B cell (primary cell): ENCODE data around the gene RAB42.

Source experiments
- EZH2 ChIP-seq: IDR thresholded peaks from 2 replicates; pipeline ENCODE4 v1.6.1; 2012; ENCODE audit warnings: borderline replicate concordance, low read depth, mild to moderate bottlenecking, moderate library complexity, low read length; ENCODE audit not compliant: insufficient read depth, poor library complexity, severe bottlenecking
- TF ChIP-seq, protein P1 (sequence below): fragments of 200-600 bp; IDR thresholded peaks from one replicate; pipeline ENCODE4 v1.8.0; 2022; ENCODE audit warnings: antibody characterized with exemption, mild to moderate bottlenecking

DNA sequence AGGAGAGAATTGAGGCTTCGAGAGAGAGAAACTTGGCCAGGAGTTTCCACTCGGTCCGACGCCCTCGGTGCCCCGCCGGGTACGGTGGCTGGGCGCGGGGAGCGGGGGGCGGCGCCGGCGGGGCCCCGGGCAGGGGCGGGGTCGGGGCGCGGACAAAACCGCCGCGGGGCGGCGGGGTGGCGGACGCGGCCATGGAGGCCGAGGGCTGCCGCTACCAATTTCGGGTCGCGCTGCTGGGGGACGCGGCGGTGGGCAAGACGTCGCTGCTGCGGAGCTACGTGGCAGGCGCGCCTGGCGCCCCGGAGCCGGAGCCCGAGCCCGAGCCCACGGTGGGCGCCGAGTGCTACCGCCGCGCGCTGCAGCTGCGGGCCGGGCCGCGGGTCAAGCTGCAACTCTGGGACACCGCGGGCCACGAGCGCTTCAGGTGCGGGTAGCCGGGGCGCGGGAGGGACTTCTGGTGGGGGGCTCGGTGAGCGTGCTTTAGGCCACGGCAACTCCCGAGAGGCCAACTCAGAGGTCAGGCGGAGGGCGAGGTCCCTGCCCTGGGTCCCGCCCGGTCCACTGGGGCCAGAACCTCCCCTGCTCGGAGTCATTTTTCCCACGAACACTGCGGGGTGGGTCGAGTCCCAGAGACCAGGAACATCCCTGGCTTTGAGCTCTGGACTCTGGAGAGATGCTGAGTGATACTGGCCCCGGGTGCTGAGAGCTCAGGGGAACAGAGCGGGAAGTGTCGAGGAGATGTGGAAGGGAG lies 431 bp downstream of the RAB42 start:
- TF ChIP-seq, protein P1, sequence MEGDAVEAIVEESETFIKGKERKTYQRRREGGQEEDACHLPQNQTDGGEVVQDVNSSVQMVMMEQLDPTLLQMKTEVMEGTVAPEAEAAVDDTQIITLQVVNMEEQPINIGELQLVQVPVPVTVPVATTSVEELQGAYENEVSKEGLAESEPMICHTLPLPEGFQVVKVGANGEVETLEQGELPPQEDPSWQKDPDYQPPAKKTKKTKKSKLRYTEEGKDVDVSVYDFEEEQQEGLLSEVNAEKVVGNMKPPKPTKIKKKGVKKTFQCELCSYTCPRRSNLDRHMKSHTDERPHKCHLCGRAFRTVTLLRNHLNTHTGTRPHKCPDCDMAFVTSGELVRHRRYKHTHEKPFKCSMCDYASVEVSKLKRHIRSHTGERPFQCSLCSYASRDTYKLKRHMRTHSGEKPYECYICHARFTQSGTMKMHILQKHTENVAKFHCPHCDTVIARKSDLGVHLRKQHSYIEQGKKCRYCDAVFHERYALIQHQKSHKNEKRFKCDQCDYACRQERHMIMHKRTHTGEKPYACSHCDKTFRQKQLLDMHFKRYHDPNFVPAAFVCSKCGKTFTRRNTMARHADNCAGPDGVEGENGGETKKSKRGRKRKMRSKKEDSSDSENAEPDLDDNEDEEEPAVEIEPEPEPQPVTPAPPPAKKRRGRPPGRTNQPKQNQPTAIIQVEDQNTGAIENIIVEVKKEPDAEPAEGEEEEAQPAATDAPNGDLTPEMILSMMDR = no peak
- TF ChIP-seq EZH2 = no peak
